ENCODE measurements around the gene KIFC3. TPM values are rescaled to one million over a fixed set of nuclear protein-coding genes. Genes with fewer than 3 reads are reported as not detected.

The KIFC3 gene
- total and polyA plus RNA-seq, 2 of the 13 experiments (the other 11 are each of a cell fraction or from before 2014, with no cell fraction given): 42.1 to 45.3 TPM

DNA sequence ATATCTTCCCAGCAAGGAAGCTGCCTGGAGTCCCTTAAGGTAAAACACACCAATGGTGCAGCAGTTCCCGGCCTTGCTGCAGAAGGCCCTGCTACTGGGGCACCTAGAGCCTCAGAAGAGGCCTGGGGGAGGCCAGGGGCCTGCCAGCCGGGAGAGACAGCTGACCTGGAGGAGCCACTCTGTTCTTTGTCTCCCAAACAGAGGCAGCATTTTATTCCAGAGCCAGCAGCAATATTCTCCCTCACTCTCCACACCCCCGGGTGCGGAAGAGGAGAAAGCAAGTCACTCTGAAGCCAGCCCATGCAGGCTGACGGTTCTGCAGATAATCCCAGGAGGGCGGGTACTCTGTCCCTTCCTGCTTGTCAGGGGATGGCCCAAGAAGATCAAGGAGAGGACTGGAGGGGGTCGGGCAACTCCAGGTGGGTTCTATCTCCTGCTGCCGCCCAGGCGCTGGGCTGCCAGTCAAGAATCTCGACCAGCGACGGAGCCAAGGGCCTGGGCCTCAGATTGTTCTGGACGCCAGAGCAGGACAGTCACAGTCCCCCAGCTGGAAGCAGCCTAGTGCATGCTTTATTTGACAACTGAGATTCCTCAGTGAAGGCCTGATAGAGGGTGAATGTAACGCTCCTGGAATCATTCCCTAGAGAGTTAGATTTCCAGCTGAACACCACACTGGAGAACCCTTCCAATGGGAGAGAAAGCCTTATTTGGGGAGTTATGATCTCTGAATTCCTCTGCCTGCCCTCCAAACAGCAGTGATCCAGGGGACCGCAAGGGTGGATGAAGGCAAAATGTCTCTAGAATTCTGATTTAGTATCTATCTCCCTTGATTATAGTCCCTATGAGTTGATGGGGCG is 1.1 kb upstream of the KIFC3 start (continued):
- TF ChIP-seq ZNF770 (CRISPR knock-in tag; IDR thresholded peaks at IDR 0.05) (peak; percentile 82), MYNN (CRISPR knock-in tag; IDR thresholded peaks at IDR 0.05; ENCODE audit: low read depth) (0 out of 2 replicates have a peak, but pooled peaks have one; percentile 6), NFIB (CRISPR knock-in tag; IDR thresholded peaks at IDR 0.05; ENCODE audit: borderline replicate concordance) (no peak), TEAD3 (CRISPR knock-in tag; optimal IDR thresholded peaks at IDR 0.05; ENCODE audit: borderline replicate concordance) (peak; percentile 5), ZNF709 (CRISPR knock-in tag; IDR thresholded peaks at IDR 0.05) (peak; percentile 30; the same call in 1 of the 2 replicates)
- TF ChIP-seq, protein P1, sequence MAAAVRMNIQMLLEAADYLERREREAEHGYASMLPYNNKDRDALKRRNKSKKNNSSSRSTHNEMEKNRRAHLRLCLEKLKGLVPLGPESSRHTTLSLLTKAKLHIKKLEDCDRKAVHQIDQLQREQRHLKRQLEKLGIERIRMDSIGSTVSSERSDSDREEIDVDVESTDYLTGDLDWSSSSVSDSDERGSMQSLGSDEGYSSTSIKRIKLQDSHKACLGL (CRISPR knock-in tag; IDR thresholded peaks at IDR 0.05): 0 out of 2 replicates have a peak, but pooled peaks have one; percentile 4
- TF ChIP-seq, protein P2, sequence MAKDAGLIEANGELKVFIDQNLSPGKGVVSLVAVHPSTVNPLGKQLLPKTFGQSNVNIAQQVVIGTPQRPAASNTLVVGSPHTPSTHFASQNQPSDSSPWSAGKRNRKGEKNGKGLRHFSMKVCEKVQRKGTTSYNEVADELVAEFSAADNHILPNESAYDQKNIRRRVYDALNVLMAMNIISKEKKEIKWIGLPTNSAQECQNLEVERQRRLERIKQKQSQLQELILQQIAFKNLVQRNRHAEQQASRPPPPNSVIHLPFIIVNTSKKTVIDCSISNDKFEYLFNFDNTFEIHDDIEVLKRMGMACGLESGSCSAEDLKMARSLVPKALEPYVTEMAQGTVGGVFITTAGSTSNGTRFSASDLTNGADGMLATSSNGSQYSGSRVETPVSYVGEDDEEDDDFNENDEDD (CRISPR knock-in tag; IDR thresholded peaks at IDR 0.05; ENCODE audit: borderline replicate concordance): 0 out of 2 replicates have a peak, but pooled peaks have one; percentile 28
- TF ChIP-seq, protein P3, sequence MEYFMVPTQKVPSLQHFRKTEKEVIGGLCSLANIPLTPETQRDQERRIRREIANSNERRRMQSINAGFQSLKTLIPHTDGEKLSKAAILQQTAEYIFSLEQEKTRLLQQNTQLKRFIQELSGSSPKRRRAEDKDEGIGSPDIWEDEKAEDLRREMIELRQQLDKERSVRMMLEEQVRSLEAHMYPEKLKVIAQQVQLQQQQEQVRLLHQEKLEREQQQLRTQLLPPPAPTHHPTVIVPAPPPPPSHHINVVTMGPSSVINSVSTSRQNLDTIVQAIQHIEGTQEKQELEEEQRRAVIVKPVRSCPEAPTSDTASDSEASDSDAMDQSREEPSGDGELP (IDR thresholded peaks at IDR 0.05; ENCODE audit: borderline replicate concordance, low read depth): peak; percentile 52; the same call in 1 of the 2 replicates

Data from HepG2 (cell line).